Hematopoietic multipotent progenitor cell treated with erythropoietin and hydrocortisone succinate and interleukin-3 and kit ligand, for 8 days (in vitro differentiated cells): ENCODE results near the gene SLC38A3.

Source experiments
- DNase-seq: peaks from one replicate; pipeline ENCODE4 v3.0.0-alpha.2; 2015

Gene SLC38A3

GRCh38 chr3:50204804-50205412, at the start of gene SLC38A3:
Gene SLC38A3 (plus strand): TSS chr3:50205271. CDS start chr3:50214200, 8,929 bp downstream.
- DNase-seq: no peak

DNA sequence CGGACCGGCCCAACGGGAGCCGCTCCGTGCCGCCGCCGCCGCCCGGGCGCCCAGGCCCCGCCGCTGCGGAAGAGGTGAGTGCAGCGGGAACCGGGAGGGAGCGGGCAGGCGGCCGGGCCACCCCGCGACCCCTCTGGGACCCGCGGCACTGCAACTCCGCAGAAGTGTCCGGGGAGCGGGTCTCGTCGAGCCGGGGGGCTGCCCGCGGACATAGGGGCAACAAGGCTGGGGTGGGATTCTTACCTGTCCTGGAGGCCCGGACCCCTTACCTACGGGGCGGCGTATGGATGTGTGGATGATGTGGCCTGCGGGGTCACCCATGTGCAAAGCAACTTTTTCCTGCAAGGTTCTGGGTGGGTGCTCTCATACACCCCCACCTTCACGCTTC, 49.6 kb upstream of the SLC38A3 start:
- no peak for DNase-seq

- DNase-seq: no peak
Observed at GRCh38 chr3:50155891-50156290, 49.2 kb upstream of the SLC38A3 start.

GRCh38 chr3:50156549-50157493, 48.2 kb upstream of the SLC38A3 start:
- DNase-seq: no peak

DNA sequence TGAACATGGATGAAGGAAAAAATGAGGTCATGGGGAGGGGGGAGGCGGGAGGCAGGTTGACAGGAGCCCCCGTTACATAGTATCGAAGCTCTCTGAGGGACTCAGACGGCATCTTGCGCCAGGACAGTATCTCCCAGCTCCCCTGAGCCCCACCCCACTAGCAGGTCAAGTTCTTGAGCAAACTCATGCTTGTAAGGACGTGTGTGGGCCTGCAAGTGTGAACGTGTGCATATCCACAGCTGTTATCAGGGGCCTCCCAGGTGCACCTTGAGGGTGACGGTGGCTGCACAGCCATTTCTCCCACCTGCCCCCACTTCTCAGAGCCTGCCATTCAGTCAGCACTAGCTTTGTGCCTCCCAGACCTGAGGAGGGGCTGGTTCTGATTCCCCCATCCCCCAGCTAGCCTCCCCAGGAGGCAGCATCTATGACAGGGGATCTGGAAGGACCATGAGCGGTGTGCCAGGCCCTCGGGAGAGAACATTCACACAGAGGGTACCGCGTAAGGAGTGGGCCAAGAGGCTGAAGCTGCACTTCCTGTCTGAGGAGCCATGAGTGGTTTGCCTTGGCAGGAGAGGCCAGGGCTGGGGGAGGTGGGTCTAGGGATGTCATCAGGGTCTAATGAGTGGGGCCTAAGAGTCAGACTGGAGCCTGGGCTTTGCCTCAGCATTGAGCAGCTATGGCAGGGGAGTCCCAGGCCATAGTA, 47.1 kb upstream of the SLC38A3 start:
- no peak for DNase-seq

- DNase-seq: no peak
Observed at GRCh38 chr3:50158530-50159146, 46.4 kb upstream of the SLC38A3 start.

DNA sequence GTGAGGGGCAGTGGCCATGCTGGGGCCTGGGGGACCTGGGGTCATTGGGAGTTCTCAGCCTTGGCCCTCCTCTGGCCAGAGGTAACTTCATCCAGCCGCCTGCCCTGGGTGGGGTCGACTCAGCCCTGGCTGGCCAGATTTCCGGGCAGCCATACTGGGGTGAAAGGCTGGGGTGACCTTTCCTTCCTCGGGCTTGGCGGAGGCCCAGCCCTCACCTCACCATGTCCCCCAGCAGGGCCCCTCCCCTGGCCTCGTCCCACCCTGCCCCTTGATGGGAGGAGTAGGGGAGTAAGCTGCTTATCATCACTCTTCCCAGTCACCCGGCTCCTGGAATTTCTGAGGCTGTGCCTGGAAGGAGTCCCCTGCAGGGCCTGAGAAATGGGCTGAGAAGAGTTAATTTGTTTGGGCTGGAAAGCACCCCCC, 44.5 kb upstream of the SLC38A3 start:
- DNase-seq: no peak

DNA sequence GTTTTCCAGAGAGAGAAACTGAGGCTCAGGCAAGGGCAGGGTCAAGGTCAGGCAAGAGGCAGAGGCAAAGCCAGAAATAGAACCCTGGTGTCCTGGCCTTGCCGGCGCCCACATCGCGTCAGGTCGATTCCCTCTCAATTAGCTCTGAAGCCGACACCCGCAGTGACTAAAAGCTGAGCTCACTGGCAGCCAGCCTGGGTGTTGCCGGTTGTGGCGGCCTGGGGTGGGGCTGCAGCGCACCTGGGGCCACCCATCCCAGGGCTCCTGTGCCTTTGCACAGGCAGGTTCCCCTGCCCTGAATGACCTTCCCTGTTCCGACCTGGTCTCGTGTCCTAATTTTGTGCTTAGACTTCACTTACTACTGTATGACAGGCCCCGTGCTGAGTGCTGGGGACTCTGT, 43.8 kb upstream of the SLC38A3 start:
- DNase-seq: no peak

- no peak for DNase-seq
Observed at GRCh38 chr3:50162034-50162883, 42.8 kb upstream of the SLC38A3 start.

GRCh38 chr3:50163572-50164455, 41.3 kb upstream of the SLC38A3 start:
- DNase-seq: no peak

DNA sequence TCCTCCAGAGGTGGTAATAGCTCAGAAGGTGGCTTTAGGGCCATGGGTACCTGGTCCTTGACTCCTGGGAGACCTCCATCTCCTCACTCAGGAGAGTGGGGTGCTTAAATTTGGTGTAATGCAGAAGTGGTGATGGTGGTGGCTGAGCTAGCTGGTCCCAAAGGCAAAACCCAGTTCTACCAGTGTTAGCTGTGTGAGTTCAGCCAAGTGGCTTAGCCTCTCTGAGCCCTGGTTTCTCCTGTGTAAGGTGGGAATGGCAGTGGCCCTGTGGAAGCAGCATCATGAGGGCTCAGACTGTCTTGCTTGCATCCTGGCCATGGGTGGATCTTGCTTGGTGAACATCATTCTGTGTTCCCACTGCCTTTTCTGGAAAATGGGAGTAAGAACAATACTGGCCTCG, 40.6 kb upstream of the SLC38A3 start:
- no peak for DNase-seq

DNA sequence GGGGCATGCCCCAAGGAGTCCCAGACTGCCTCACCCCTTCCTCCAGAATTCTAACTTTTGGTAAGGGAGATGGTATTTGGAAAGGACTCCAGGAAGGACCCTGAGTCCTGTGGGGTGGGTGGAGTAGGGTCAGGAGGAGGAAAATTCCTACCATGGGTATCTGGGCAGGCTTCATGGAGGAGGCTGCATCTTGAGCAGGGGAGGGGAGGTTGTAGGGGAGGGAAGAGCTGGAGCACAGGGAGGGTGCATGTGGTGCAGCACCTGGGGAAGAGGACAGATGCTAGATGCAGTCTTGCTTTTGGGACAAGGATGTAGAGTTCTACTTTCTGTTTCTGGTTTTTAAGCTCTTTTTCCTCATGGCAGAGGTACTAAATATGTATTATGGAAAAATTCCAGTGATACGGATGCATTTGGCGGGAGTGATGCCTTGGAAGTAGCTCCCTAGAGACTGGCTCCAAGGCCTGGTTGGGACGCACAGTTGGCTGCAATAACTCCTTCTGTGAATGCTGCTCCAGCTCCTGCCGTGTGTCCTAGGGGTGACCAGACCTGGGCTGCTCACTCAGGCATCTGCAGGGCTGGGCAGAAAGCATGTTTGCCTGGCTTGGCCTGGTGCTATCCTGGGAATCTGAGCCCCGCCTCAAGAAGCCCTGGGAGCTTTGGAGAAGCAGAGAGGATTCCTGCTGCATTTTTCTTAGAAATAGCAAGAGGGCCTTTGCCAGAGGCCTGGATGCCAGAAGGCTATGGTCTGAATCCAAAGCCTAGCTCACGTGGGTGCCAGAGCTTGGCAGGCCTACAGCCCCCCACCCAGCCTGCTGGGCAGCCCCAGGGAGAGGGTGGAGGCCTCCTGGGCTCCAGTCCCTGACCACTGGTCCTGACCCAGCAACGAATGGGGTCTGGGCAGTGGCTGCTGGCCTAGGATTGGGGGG, 39.8 kb upstream of the SLC38A3 start:
- no peak for DNase-seq

DNA sequence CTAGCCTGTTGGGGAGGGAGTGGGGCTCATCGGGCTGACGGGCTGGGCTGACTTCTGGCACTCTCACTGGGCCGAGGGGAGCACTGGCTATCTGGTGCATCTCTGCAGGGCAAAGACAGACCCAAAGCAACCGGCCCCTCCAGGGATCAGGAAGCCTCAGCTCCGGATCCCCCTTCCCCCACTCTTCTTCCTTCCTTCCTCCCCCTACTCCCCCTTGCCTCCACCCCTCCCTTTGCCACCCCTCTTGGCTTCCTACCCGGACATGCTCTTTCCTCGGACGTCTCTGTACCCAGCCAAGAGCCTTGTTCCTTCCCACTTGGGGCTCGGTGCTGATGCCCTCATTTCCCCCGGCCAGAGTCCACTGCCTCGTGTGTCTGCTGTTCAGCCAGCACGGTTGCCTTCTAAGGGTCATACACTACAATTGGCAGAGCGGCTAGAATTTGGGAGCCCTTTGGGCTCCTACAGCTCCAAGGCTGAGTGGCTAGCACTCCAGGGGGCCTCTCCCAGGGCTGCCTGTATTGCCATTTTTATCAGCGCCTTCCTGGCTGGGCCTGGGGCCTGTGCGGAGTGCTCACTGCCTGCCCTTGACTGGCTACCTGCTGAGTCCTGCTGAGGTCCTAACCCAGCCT, 39.0 kb upstream of the SLC38A3 start:
- no peak for DNase-seq

DNA sequence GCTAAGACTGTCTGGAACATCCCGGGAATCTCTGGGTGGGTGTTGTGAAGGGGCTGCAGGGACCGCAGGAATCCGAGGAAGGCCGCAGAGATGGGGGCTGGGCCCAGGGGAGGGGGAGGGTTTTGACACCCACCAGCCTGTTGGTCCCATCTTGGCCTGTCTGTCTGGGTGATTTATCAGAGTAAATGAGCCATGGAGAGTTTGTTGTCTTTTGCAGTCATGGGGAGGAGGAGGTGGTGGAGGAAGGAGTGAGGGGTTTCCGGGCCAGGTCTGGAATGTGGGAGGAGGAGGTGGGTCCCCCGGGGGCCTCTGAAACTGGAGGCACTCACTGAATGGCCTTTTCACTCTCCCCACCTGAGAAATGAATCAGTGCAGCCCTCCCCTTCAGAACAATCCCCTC, 38.5 kb upstream of the SLC38A3 start:
- DNase-seq: no peak

- no peak for DNase-seq
Observed at GRCh38 chr3:50167069-50167840, 37.8 kb upstream of the SLC38A3 start.

- no peak for DNase-seq
Observed at GRCh38 chr3:50167841-50168209, 37.2 kb upstream of the SLC38A3 start.

DNA sequence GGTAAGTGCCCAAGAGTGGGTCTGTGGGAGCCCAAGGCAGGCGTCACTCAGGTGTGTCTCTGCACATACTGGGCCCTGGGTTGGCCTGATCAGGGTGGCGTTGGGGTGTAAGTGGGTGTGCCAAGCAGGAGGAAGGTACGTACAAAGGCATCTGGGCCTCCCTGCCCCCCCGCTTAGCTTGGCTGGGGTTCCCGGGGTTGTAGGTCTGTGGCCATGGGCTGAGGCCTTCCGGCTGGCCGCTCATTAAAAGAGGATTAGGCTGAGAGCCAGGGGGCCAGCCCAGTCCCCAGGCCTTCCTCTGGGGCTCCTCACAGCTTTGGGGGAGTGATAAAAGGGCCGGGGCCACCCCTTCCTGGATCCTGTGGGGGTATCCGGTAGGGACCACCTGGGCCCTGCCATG, 36.7 kb upstream of the SLC38A3 start:
- DNase-seq: no peak

DNA sequence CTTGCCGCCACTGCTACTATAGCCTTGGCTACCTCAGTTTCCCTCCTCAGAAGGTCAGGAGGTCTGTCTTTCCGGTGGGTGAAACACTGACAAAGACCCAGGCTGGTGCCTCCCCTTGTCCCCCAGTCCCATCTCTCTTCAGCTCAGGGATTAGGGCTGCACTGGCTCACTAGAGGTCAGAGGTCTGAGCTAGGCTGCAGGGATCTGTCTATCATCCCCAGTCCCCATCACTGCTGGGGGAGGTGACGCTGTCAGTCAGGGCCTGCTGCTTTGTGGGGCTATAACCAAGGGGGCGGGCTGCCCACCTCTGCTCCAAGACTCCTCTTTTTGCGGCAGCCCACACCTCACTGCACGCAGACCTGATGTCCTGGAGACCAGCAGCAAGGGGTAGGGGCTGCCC, 36.3 kb upstream of the SLC38A3 start:
- DNase-seq: no peak
